T47D (cell line): ENCODE data around the gene RIT1.

Source experiments
- DNase-seq, 2 experiments: peaks; one replicate each; pipeline versions ENCODE4 v3.0.0 to v3.0.0-alpha.2; 2011 to 2012; ENCODE audit warnings: low read depth in 1 of 2, low spot score in 1 of 2
- JUND ChIP-seq: IDR thresholded peaks from 2 replicates; pipeline ENCODE4 v1.6.1; 2012; ENCODE audit warnings: low read depth
- in situ Hi-C: cut with HindIII; loops from 2 replicates; pipeline ENCODE4 v1.10.0; 2016; ENCODE audit warnings: low sequenced_read_pairs, low pct_unique_long_range_greater_than_20kb

The RIT1 gene, protein sequence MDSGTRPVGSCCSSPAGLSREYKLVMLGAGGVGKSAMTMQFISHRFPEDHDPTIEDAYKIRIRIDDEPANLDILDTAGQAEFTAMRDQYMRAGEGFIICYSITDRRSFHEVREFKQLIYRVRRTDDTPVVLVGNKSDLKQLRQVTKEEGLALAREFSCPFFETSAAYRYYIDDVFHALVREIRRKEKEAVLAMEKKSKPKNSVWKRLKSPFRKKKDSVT

DNA sequence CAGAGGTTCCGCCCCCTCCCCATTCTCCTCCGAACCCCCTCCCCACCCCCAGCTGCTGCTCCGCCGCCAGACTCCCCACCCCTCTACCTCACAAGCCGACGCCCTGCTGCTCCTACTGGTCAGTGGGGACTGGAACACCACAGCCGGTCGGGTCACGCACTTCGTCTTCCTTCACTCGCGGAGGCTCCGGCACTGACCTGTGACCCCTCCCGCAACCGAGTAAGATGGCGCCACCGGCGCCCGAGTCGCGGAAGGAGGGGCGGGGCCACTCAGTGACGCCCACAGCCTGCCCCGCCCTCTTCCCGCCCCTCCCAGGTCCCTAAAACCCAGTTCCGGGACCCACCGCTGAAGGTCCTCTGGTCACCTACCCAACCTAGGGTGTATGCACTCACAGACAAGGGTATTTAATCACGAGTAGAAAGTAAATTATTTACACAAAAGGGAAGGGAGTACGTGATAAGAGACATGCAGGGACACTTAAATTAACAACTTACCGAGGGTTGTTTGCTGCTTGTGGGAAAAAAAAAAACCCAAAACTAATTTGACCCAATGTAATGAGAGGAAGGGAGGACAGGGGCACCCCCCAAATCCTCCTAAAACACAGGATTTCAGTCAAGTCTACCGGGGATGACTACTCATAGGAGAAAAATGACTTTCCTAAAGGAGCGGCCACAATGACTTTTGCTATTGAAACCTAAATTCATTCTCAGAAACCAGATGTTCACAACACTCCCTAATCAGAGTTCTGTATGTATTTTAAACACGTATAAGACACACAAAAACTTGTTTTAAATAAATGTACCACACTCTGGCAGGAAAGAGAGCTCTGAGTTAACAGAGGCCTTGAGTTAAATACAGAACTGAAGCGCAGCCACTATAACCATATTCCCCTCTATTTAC lies at the start of gene RIT1:
Gene RIT1 (minus strand): TSS at position 194 of the 900 bp plus-strand sequence. CDS start 588 bp downstream, outside the sequence.
- in situ Hi-C loops: no loop called here

DNA sequence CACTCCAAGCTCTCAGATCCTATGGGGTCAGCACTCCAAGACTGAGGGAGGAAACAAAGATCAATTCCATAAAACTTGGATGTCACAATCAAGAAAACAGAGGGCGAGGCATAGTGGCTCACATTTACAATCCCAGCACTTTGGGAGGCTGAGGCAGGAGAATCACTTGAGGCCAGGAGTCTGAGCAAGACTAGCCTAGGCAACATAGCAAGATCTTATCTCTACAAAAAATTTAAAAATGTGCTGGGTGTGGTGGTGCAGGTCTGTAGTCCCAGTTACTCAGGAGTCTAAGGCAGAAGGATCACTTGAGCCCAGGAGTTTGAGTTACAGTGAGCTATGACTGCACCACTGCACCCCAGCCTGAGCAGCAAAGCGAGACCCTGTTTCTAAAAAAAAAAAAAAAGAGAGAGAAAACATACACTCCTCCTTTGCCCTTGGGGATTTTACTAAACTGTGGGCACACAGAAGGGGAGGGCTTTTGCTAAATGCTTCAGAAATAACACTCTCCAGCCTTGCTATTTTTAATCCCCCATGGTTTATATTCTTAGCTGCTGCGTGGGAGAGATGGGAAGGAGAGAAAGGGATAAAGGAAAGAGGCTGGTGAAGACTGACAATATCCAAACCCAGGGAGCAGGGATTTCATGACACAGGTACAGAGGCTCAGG lies 49.1 kb upstream of the RIT1 start:
- in situ Hi-C loops: no loop called here
- no peak for DNase-seq
- no peak for TF ChIP-seq JUND

More for the DNA sequence above, at the start of gene RIT1:
- peak; percentile 55 to 90 for DNase-seq
- TF ChIP-seq JUND: peak; percentile 63

DNA sequence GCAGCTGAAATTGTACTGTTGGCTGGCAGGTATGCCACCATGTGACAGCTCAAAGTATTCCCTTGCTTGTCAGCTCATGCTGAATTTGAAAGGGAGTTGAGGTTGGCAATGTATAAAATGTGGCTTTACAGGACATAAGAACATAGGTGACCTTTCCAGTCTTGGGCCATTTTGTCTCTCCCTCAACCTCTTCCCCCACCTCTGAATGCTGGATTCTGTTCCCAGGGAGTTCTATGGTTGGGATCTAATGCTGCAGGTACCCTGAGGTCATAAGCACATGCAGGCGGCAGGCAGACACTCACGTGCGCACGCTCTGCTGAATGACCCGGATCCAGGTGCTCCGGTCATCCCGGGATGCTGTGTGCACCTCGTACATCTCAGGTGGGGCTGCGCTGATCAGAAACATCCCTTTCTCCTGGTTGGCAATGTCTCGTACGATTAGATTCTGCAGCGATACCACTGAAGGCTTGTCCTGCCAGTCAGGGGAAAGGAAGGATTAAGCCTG lies 46.3 kb upstream of the RIT1 start:
- in situ Hi-C loops: no loop called here
- no peak for DNase-seq
- no peak for TF ChIP-seq JUND

DNA sequence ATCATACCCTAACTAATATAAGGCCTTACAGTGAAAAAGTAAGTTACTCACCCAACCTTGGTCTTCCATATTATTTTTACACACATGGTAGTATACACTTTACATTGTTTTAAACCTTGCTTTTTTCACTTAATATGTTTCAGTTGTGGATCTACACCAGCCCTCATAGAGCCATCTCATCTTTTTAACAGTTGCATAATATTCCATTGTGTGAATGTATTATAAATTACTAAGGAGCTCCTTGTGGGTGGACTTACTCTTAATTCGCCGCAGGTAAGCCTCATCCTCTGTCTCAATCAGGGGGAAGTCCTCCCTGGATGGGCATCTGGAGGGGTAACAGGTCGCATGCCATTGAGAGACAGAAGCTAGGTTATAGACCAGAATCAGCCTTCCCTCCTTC lies 43.5 kb upstream of the RIT1 start:
- TF ChIP-seq JUND: no peak
- DNase-seq: no peak
- in situ Hi-C loops: no loop called here

- no peak for TF ChIP-seq JUND
- in situ Hi-C loops: no loop called here
- DNase-seq: no peak
Measured at GRCh38 chr1:155952505-155952890, 41.3 kb upstream of the RIT1 start.

DNA sequence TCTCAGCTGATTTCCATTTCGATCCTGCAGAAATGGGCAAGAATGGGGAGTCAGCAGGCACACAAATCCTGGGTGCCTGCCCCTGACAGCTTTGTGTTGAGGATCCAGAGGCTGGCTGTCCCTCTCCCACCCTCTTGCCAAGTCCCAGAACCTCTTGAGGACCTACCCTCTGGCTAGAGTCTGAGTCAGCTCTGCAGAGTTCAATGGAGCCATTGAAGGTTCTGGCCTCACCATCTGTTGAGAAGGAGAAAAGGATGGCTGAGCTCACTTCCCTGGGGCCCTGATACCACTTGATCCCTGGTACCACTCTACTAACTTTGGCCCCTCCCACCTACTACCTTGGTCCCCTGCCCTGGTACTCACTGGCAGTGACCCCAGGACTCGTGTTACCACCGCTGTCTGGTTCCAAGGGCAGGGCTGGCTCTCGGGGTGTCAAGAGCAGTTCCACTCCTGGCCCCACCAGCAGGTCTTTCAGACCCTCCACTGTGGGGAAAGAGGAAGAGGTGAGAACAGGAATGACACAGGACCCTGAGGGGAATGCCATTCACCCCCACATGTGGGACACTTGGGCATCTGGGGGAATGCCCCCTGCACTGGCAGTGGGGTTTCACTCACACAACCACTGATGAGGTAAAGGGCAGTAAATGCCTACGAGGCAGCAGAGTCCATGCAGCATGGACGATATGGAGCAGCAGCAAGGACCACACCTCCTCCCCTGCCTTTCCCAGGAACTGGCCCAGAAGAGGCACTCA lies 40.8 kb upstream of the RIT1 start:
- no peak for DNase-seq
- in situ Hi-C loops: no loop called here
- no peak for TF ChIP-seq JUND

DNA sequence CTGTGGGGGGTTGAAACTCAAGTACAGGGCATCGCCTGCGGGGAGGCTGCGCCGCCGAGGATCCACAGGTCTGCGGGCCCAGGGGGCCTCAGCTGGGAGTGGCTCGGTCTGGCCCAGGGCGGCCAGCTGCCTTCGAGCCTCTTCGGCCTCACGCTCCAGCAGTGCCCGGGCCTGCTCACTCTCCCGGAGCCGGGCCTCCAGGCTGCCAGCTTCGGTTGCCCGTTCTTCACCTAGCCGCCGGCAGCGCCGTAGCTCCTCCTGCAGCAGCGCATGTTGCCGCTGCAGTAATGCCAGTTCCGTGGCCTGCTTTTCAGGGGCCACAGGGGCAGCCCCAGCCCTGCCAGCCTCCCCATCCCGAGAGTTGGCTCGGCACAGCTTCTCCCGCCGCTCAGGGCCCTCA lies 39.7 kb upstream of the RIT1 start:
- no peak for TF ChIP-seq JUND
- DNase-seq: no peak
- in situ Hi-C loops: no loop called here

- TF ChIP-seq JUND: no peak
- in situ Hi-C loops: no loop called here
- no peak for DNase-seq
Measured at GRCh38 chr1:155947741-155948140, 36.6 kb upstream of the RIT1 start.

GRCh38 chr1:155947292-155947691 lies 36.1 kb upstream of the RIT1 start:
- in situ Hi-C loops: no loop called here
- no peak for TF ChIP-seq JUND
- DNase-seq: no peak

- in situ Hi-C loops: no loop called here
- no peak for TF ChIP-seq JUND
- DNase-seq: no peak
Measured at GRCh38 chr1:155946633-155947219, 35.6 kb upstream of the RIT1 start.

DNA sequence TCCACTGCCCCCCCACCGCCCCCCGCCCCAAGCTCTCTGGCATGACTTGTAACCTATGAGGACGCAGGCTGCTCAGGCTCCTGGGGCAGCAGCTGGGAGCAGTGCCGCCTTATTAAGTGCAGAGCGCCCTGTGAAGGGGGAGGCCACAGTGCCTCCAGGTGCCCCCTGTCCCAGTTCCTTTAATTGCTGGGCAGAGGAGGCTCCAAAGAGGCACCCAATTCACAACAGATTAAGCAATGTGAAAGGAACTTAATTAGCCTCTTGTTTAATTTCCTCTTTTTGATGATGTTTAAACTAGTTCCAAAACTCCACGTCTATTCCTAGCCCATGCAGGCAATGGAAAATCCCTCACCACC lies 33.3 kb upstream of the RIT1 start:
- no peak for DNase-seq
- TF ChIP-seq JUND: no peak
- in situ Hi-C loops: no loop called here

- no peak for DNase-seq
- TF ChIP-seq JUND: no peak
- in situ Hi-C loops: no loop called here
Measured at GRCh38 chr1:155942578-155943141, 31.5 kb upstream of the RIT1 start.
